GM21447 (cell line): Measurements from ENCODE around the gene PRR3.

Experiments used
- ATAC-seq: cut with Tn5 transposase; IDR thresholded peaks from one replicate; pipeline ENCODE4 v1.9.1; 2021; ENCODE audit not compliant: unreplicated experiment

Gene PRR3

GRCh38 chr6:30533460-30534294 lies 23.4 kb upstream of the PRR3 start:
- ATAC-seq, result no peak

- ATAC-seq, result no peak
Observed at GRCh38 chr6:30537931-30538330, 19.2 kb upstream of the PRR3 start.

- peak; percentile 61 for ATAC-seq
Observed at GRCh38 chr6:30541515-30542403, 15.3 kb upstream of the PRR3 start.

- ATAC-seq, result no peak
Observed at GRCh38 chr6:30542404-30542725, 14.7 kb upstream of the PRR3 start.

- no peak for ATAC-seq
Observed at GRCh38 chr6:30542915-30543314, 14.2 kb upstream of the PRR3 start.

- no peak for ATAC-seq
Observed at GRCh38 chr6:30543821-30544220, 13.3 kb upstream of the PRR3 start.

- ATAC-seq, result no peak
Observed at GRCh38 chr6:30544666-30545272, 12.3 kb upstream of the PRR3 start.

GRCh38 chr6:30547454-30547853 lies 9.6 kb upstream of the PRR3 start:
- no peak for ATAC-seq

- ATAC-seq, result no peak
Observed at GRCh38 chr6:30548375-30548774, 8.7 kb upstream of the PRR3 start.

GRCh38 chr6:30554404-30554803 lies 2.7 kb upstream of the PRR3 start:
- no peak for ATAC-seq

- ATAC-seq, result no peak
Observed at GRCh38 chr6:30554962-30555815, 1.9 kb upstream of the PRR3 start.

GRCh38 chr6:30555816-30556065 lies 1.4 kb upstream of the PRR3 start:
- no peak for ATAC-seq

GRCh38 chr6:30556066-30556905 lies 809 bp upstream of the PRR3 start, which contains the start of gene GNL1:
Gene GNL1 (minus strand): TSS chr6:30556489. CDS start chr6:30556203, 286 bp downstream.
- ATAC-seq, result peak; percentile 78

- ATAC-seq, result no peak
Observed at GRCh38 chr6:30557683-30557981, 537 bp downstream of the PRR3 start.

GRCh38 chr6:30560930-30561329 lies 3.8 kb downstream of the PRR3 start:
- ATAC-seq, result no peak

GRCh38 chr6:30562470-30563425 lies 5.7 kb downstream of the PRR3 start:
- no peak for ATAC-seq

- ATAC-seq, result no peak
Observed at GRCh38 chr6:30564114-30564513, 7.0 kb downstream of the PRR3 start.

- ATAC-seq, result no peak
Observed at GRCh38 chr6:30565772-30566171, 8.7 kb downstream of the PRR3 start.

GRCh38 chr6:30568245-30568644 lies 11.2 kb downstream of the PRR3 start:
- no peak for ATAC-seq
